Stimulated activated CD8-positive, alpha-beta memory T cell treated with anti-CD3 and anti-CD28 coated beads, Interleukin-15, amount 100 ng/mL, for 4 hours (primary cell): ENCODE data around the gene RNF38.

Experiments
- DNase-seq, 2 donors: peaks; one replicate each; pipeline ENCODE4 v3.0.0-alpha.2; 2020; ENCODE audit warnings: low read depth in 2 of 2

RNF38 gene

DNA sequence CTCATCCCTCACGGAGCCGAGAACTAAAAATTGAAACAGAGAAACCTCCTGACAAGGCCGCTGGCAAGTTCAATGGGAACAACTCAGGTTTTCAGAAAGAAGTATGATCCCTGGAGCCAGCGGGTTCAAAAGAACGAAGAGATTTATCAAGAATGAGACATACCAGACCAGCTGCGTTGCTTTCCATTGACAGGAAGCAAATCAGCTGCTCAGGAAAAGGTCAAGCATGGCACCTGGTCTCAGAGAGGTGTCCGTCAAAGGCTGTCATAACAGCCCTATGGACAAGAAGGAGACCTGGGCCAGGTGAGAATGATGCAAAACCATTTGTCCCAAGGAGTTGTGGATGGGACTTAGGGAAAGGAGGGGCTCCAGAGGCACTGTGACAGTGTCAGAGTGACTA lies 106.9 kb downstream of the RNF38 start:
- DNase-seq, result no peak

DNA sequence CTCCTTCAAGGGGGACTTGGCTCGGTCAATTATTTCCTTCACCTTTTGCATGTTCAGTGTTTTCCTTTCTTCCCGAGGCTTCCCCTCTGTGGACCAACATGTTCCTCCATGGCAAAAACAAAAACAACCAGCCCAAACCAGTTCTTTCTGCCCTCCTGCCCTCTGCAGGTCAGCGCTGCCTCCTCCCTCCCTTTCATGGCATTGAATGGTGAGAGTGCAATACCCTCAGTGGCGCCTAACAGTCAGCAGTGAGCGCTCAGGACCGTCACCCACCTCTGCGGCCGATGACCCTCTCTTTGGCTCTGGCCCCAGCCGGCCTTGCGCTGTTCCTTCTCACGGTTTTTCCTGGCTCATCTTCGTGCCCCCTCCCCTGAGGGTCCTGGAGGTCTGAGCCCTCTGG lies 107.4 kb downstream of the RNF38 start:
- DNase-seq, result no peak

DNA sequence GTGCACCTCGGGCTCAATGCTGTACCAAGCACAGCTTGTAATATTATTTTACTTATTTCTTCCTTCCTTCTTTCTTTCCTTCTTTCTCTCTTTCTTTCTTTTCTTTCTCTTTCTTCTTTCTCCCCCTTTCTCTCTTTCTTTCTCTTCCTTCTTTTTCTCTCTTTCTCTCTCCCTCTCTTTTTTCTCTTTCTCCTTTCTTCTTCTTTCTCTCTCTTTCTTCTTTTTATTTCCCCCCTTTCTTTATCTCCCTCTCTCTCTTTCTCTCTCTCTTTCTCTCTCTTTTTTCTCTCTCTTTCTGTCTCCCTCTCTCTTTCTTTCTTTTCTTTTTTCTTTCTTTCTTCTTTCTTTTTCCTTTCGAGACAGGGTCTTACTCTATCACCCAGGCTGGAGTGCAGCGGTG lies 109.1 kb downstream of the RNF38 start:
- no peak for DNase-seq

- DNase-seq, result no peak
These were observed 110.1 kb downstream of the RNF38 start for GRCh38 chr9:36289836-36290435.

GRCh38 chr9:36288070-36288469 lies 112.0 kb downstream of the RNF38 start:
- no peak for DNase-seq
